CD14-positive monocyte (primary cell): Measurements from ENCODE around the gene UCHL5. TPM values are rescaled to one million over a fixed set of nuclear protein-coding genes. Genes with fewer than 3 reads are reported as not detected.

Experiments used
- DNase-seq, 3 donors: peaks; one replicate each; pipeline ENCODE4 v3.0.0-alpha.2; 2011 to 2022
- H2AFZ ChIP-seq: 2 replicates; pipeline ENCODE4 v1.6.0; 2012; ENCODE audit warnings: mild to moderate bottlenecking, low read depth, low read length, inconsistent platforms; ENCODE audit not compliant: insufficient read depth, poor library complexity, severe bottlenecking
- H3K27ac ChIP-seq, 2 donors: 1 replicate in 1 of 2; 2 replicates in 1 of 2; pipeline ENCODE4 v1.5.1; 2012 to 2013; ENCODE audit warnings: low read length in 2 of 2, control low read depth in 1 of 2, inconsistent platforms in 1 of 2, low read depth in 1 of 2, mild to moderate bottlenecking in 1 of 2
- H3K27me3 ChIP-seq, 2 donors: one replicate each; pipeline versions ENCODE4 v1.6.0 to v1.6.1; 2011 to 2013; ENCODE audit warnings: low read length in 2 of 2; ENCODE audit not compliant: control insufficient read depth in 2 of 2, insufficient read depth in 2 of 2
- H3K36me3 ChIP-seq, 2 donors: replicated peaks in 1 of 2; 1 replicate in 1 of 2; 2 replicates in 1 of 2; pipeline versions ENCODE4 v1.5.1 to v1.6.1; 2012 to 2013; ENCODE audit warnings: low read length in 2 of 2, control low read depth in 1 of 2, inconsistent platforms in 1 of 2, mild to moderate bottlenecking in 1 of 2; ENCODE audit not compliant: insufficient read depth in 2 of 2, control insufficient read depth in 1 of 2
- H3K4me1 ChIP-seq, 2 donors: 1 replicate in 1 of 2; 2 replicates in 1 of 2; pipeline versions ENCODE4 v1.5.1 to v1.6.1; 2012 to 2013; ENCODE audit warnings: low read length in 2 of 2, control low read depth in 1 of 2, inconsistent platforms in 1 of 2, mild to moderate bottlenecking in 1 of 2, moderate library complexity in 1 of 2; ENCODE audit not compliant: insufficient read depth in 2 of 2, control insufficient read depth in 1 of 2
- H3K4me2 ChIP-seq: replicated peaks from 2 replicates; pipeline ENCODE3; 2012; ENCODE audit warnings: low read length, moderate library complexity, mild to moderate bottlenecking; ENCODE audit not compliant: poor library complexity, severe bottlenecking; ENCODE audit errors: extremely low read depth
- H3K4me3 ChIP-seq, 3 experiments: fragments of 200-600 bp in 1 of 3; sonication (generic) in 1 of 3; replicated peaks in 1 of 3; 1 replicate in 2 of 3; 2 replicates in 1 of 3; pipeline ENCODE4 v1.5.1; 2011 to 2013; ENCODE audit warnings: low read length in 3 of 3, mild to moderate bottlenecking in 3 of 3, control low read depth in 2 of 3, low read depth in 2 of 3, inconsistent platforms in 1 of 3, moderate library complexity in 1 of 3
- H3K79me2 ChIP-seq: 2 replicates; pipeline ENCODE4 v1.6.0; 2012; ENCODE audit warnings: mild to moderate bottlenecking, control low read depth, inconsistent platforms, low read length, moderate library complexity; ENCODE audit not compliant: insufficient read depth
- H3K9ac ChIP-seq: 2 replicates; pipeline ENCODE4 v1.6.0; 2017; ENCODE audit warnings: low read length, mild to moderate bottlenecking; ENCODE audit not compliant: insufficient read depth, poor library complexity, severe bottlenecking
- H3K9me3 ChIP-seq, 2 donors: replicated peaks in 1 of 2; 1 replicate in 1 of 2; 2 replicates in 1 of 2; pipeline versions ENCODE4 v1.5.1 to v1.6.1; 2012 to 2013; ENCODE audit warnings: low read length in 2 of 2, control low read depth in 1 of 2; ENCODE audit not compliant: control insufficient read depth in 1 of 2, insufficient read depth in 1 of 2
- H4K20me1 ChIP-seq: 2 replicates; pipeline ENCODE4 v1.6.0; 2012; ENCODE audit warnings: mild to moderate bottlenecking, low read length, control low read depth, moderate library complexity; ENCODE audit not compliant: insufficient read depth
- H3K27ac Mint-ChIP-seq, 7 donors: one replicate each; pipeline ENCODE4 v1.8.0; 2020; ENCODE audit warnings: mild to moderate bottlenecking in 7 of 7, mixed read lengths in 7 of 7, moderate library complexity in 6 of 7, inconsistent platforms in 2 of 7
- H3K27me3 Mint-ChIP-seq, 3 donors: one replicate each; pipeline ENCODE4 v1.8.0; 2021 to 2022; ENCODE audit warnings: low read depth in 3 of 3, mild to moderate bottlenecking in 3 of 3, mixed read lengths in 3 of 3, moderate library complexity in 3 of 3, inconsistent platforms in 1 of 3
- H3K36me3 Mint-ChIP-seq, 2 donors: one replicate each; pipeline ENCODE4 v1.8.0; 2020; ENCODE audit warnings: mixed read lengths in 2 of 2, inconsistent platforms in 1 of 2, mild to moderate bottlenecking in 1 of 2
- H3K4me1 Mint-ChIP-seq: one replicate; pipeline ENCODE4 v1.8.0; 2020; ENCODE audit warnings: mild to moderate bottlenecking, mixed read lengths
- H3K4me3 Mint-ChIP-seq, 2 donors: one replicate each; pipeline ENCODE4 v1.8.0; 2020; ENCODE audit warnings: mild to moderate bottlenecking in 2 of 2, mixed read lengths in 2 of 2, moderate library complexity in 1 of 2
- H3K9me3 Mint-ChIP-seq, 7 donors: one replicate each; pipeline ENCODE4 v1.8.0; 2020 to 2022; ENCODE audit warnings: mixed read lengths in 7 of 7, mild to moderate bottlenecking in 6 of 7, moderate library complexity in 6 of 7, inconsistent platforms in 2 of 7
- CTCF ChIP-seq: fragments of 200-600 bp; IDR thresholded peaks from one replicate; pipeline ENCODE4 v1.8.0; 2022; ENCODE audit warnings: antibody characterized with exemption, mild to moderate bottlenecking
- WGBS: methylation state at CpG from one replicate; pipeline ENCODE4 v1.1.5; 2013; ENCODE audit warnings: missing lambda C conversion rate; ENCODE audit not compliant: insufficient coverage; 5-methylcytosine and 5-hydroxymethylcytosine counted together
- intact Hi-C, 2 donors: fragments of 100-400 bp; cut with micrococcal nuclease; formaldehyde crosslinking; loops; one replicate each; pipeline versions ENCODE4 v1.15.0 to v1.15.1; 2023
- polyA plus RNA-seq, 3 donors: library from polyadenylated mRNA; depleted of rRNA in 1 of 3; unstranded in 2 of 3; stranded (reverse) in 1 of 3; fragments of 300-500 nt in 2 of 3; fragments of >200 nt in 1 of 3; fragmentation: Illumina TruSeq in 2 of 3; gene quantifications; 1 replicate in 2 of 3; 2 replicates in 1 of 3; pipeline ENCODE4 v1.2.3, GENCODE V29; 2012 to 2021

The UCHL5 gene
- polyA plus RNA-seq, 3 donors: 8.6 to 43.0 (median 29.6) TPM

GRCh38 chr1:193005785-193006184 lies 53.4 kb downstream of the UCHL5 start:
- no peak overlapping the region for H2AFZ ChIP-seq
- intact Hi-C loops: loop anchor here in 1 of 2 donors (10.0 kb wide), 1 partner anchor 111 kb away; no protein-coding TSS in a partner anchor
- no peaks in the 10 kb centered on the region for H3K9me3 ChIP-seq
- H3K9ac ChIP-seq: no peak overlapping the region
- no peak overlapping the region for H3K27ac Mint-ChIP-seq
- no peaks in the 10 kb centered on the region for H3K36me3 ChIP-seq
- H3K27ac ChIP-seq: no peak overlapping the region
- H3K4me3 Mint-ChIP-seq: no peak overlapping the region
- 100% methylated on average over 1 of the region's 5 CpGs for WGBS
- DNase-seq: no peak
- no peaks in the 10 kb centered on the region for H3K27me3 Mint-ChIP-seq
- H3K4me3 ChIP-seq: no peak overlapping the region
- no peak for TF ChIP-seq CTCF
- H4K20me1 ChIP-seq: no peaks in the 10 kb centered on the region
- peaks cover 5 to 9% of the 10 kb centered on the region in 2 donors for H3K4me1 ChIP-seq
- H3K4me2 ChIP-seq: no peak overlapping the region
- H3K27me3 ChIP-seq: no peaks in the 10 kb centered on the region
- H3K79me2 ChIP-seq: no peaks in the 10 kb centered on the region
- H3K9me3 Mint-ChIP-seq: peaks cover 0 to 7% (median 4%) of the 10 kb centered on the region in 7 donors
- peaks cover 2 to 6% of the 10 kb centered on the region in 2 donors for H3K36me3 Mint-ChIP-seq
- H3K4me1 Mint-ChIP-seq: peaks cover 10% of the 10 kb centered on the region

GRCh38 chr1:192998536-192998935 lies 60.6 kb downstream of the UCHL5 start:
- Histone ChIP-seq H3K4me1 (no peaks in the 10 kb centered on the region), H3K9me3 (peaks cover 0 to 7% of the 10 kb centered on the region in 2 donors), H2AFZ (no peak overlapping the region), H3K79me2 (no peaks in the 10 kb centered on the region), H3K27ac (no peak overlapping the region), H3K36me3 (peaks cover 0 to 6% of the 10 kb centered on the region in 2 donors), H3K27me3 (no peaks in the 10 kb centered on the region), H3K9ac (no peak overlapping the region), H4K20me1 (no peaks in the 10 kb centered on the region), H3K4me3 (no peak overlapping the region), H3K4me2 (no peak overlapping the region)
- peaks cover 0 to 2% (median 1%) of the 10 kb centered on the region in 3 donors for H3K27me3 Mint-ChIP-seq
- no peak overlapping the region for H3K4me3 Mint-ChIP-seq
- peaks cover 2 to 17% (median 8%) of the 10 kb centered on the region in 7 donors for H3K9me3 Mint-ChIP-seq
- H3K4me1 Mint-ChIP-seq: peaks cover 12% of the 10 kb centered on the region
- TF ChIP-seq CTCF: peak; percentile 64
- WGBS: 90% methylated on average over 1 of the region's 1 CpG
- DNase-seq: peak in 2 of 3 donors; percentile 31 to 35
- peak overlapping the region in 3 of 7 donors; percentile 41 to 58 (median 49) for H3K27ac Mint-ChIP-seq
- peaks cover 13 to 19% of the 10 kb centered on the region in 2 donors for H3K36me3 Mint-ChIP-seq
- intact Hi-C loops: no loop called here
